H9 (cell line): Measurements from ENCODE around the gene DCST1. TPM values are rescaled to one million over a fixed set of nuclear protein-coding genes. Genes with fewer than 3 reads are reported as not detected.
A peak's percentile ranks its signal among the peaks of the same experiment; 100 is the strongest.

Source experiments
- DNase-seq: peaks from one replicate; pipeline ENCODE4 v3.0.0-alpha.2; 2017
- H2AFZ ChIP-seq: one replicate; pipeline ENCODE4 v1.6.1; 2013; ENCODE audit warnings: mild to moderate bottlenecking, low read length, control low read depth, moderate library complexity
- H2AK5ac ChIP-seq: 2 replicates; pipeline ENCODE4 v1.6.1; 2013; ENCODE audit warnings: low read length, control low read depth, mixed read lengths; ENCODE audit not compliant: insufficient read length
- H2BK120ac ChIP-seq: one replicate; pipeline ENCODE4 v1.6.1; 2013; ENCODE audit warnings: low read depth, mild to moderate bottlenecking, low read length, control low read depth, inconsistent platforms; ENCODE audit not compliant: poor library complexity, severe bottlenecking
- H2BK12ac ChIP-seq: 2 replicates; pipeline ENCODE4 v1.6.1; 2013; ENCODE audit warnings: low read length, control low read depth, mixed read lengths, low read depth; ENCODE audit not compliant: insufficient read length
- H2BK15ac ChIP-seq: 2 replicates; pipeline ENCODE4 v1.6.1; 2013; ENCODE audit warnings: low read depth, low read length, control low read depth
- H2BK20ac ChIP-seq: one replicate; pipeline ENCODE4 v1.6.1; 2013; ENCODE audit warnings: low read depth, mild to moderate bottlenecking, low read length, control low read depth, inconsistent platforms; ENCODE audit not compliant: poor library complexity, severe bottlenecking
- H2BK5ac ChIP-seq: 2 replicates; pipeline ENCODE4 v1.6.1; 2013; ENCODE audit warnings: low read length, control low read depth, mixed read lengths; ENCODE audit not compliant: insufficient read length
- H3K14ac ChIP-seq: 2 replicates; pipeline ENCODE4 v1.6.1; 2013; ENCODE audit warnings: low read length, control low read depth; ENCODE audit not compliant: insufficient read depth
- H3K18ac ChIP-seq: 2 replicates; pipeline ENCODE4 v1.6.1; 2013; ENCODE audit warnings: low read depth, mild to moderate bottlenecking, mixed read lengths, low read length, control low read depth; ENCODE audit not compliant: insufficient read length
- H3K23ac ChIP-seq: 2 replicates; pipeline ENCODE4 v1.6.1; 2013; ENCODE audit warnings: low read length, control low read depth, mixed read lengths, low read depth; ENCODE audit not compliant: insufficient read length
- H3K23me2 ChIP-seq: 2 replicates; pipeline ENCODE4 v1.6.1; 2013; ENCODE audit warnings: low read depth, mild to moderate bottlenecking, mixed read lengths, low read length, control low read depth; ENCODE audit not compliant: insufficient read length, poor library complexity, severe bottlenecking
- H3K27ac ChIP-seq: 2 replicates; pipeline ENCODE4 v1.5.1; 2013; ENCODE audit warnings: low read length, control low read depth, mixed read lengths, low read depth; ENCODE audit not compliant: insufficient read length
- H3K27me3 ChIP-seq: 2 replicates; pipeline ENCODE4 v1.6.1; 2013; ENCODE audit warnings: low read length, control low read depth, inconsistent platforms; ENCODE audit not compliant: insufficient read depth
- H3K4ac ChIP-seq: 2 replicates; pipeline ENCODE4 v1.6.1; 2013; ENCODE audit warnings: low read depth, mild to moderate bottlenecking, control low read depth, inconsistent platforms, low read length, moderate library complexity
- H3K4me1 ChIP-seq: 2 replicates; pipeline ENCODE4 v1.6.1; 2013; ENCODE audit warnings: low read length, control low read depth, inconsistent platforms; ENCODE audit not compliant: insufficient read depth
- H3K4me2 ChIP-seq: 2 replicates; pipeline ENCODE4 v1.6.1; 2013; ENCODE audit warnings: low read length, control low read depth, mixed read lengths; ENCODE audit not compliant: insufficient read length, insufficient read depth
- H3K56ac ChIP-seq: 2 replicates; pipeline ENCODE4 v1.6.1; 2013; ENCODE audit warnings: low read depth, mild to moderate bottlenecking, mixed read lengths, low read length, control low read depth; ENCODE audit not compliant: insufficient read length
- H3K79me1 ChIP-seq: 2 replicates; pipeline ENCODE4 v1.6.1; 2013; ENCODE audit warnings: low read depth, mild to moderate bottlenecking, moderate library complexity, low read length, control low read depth, inconsistent platforms; ENCODE audit not compliant: insufficient read depth, poor library complexity, severe bottlenecking
- H3K79me2 ChIP-seq: 2 replicates; pipeline ENCODE4 v1.6.1; 2013; ENCODE audit warnings: low read length, control low read depth, inconsistent platforms; ENCODE audit not compliant: insufficient read depth
- H3K9ac ChIP-seq: 2 replicates; pipeline ENCODE4 v1.6.1; 2013; ENCODE audit warnings: low read length, control low read depth, mixed read lengths; ENCODE audit not compliant: insufficient read length; ENCODE audit errors: extremely low read depth
- H3K9me3 ChIP-seq: one replicate; pipeline ENCODE4 v1.6.1; 2013; ENCODE audit warnings: low read depth, low read length, inconsistent platforms; ENCODE audit not compliant: control insufficient read depth
- H3T11ph ChIP-seq: one replicate; pipeline ENCODE4 v1.6.1; 2013; ENCODE audit warnings: mild to moderate bottlenecking, low read length, control low read depth, inconsistent platforms
- H4K20me1 ChIP-seq: one replicate; pipeline ENCODE4 v1.6.1; 2013; ENCODE audit not compliant: control insufficient read depth, insufficient read length, insufficient read depth
- H4K5ac ChIP-seq: 2 replicates; pipeline ENCODE4 v1.6.1; 2013; ENCODE audit warnings: low read depth, mild to moderate bottlenecking, mixed read lengths, low read length, control low read depth; ENCODE audit not compliant: insufficient read length
- H4K8ac ChIP-seq: replicated peaks from 2 replicates; pipeline ENCODE4 v1.6.1; 2013; ENCODE audit warnings: low read length, control low read depth, mixed read lengths, low read depth; ENCODE audit not compliant: insufficient read length
- H4K91ac ChIP-seq: 2 replicates; pipeline ENCODE4 v1.6.1; 2013; ENCODE audit warnings: low read depth, mild to moderate bottlenecking, moderate library complexity, mixed read lengths, low read length, control low read depth; ENCODE audit not compliant: insufficient read length
- H3K27ac Mint-ChIP-seq, 3 experiments: 2 replicates in 2 of 3; 3 replicates in 1 of 3; pipeline ENCODE4 v1.8.0; 2020 to 2021; ENCODE audit warnings: mixed read lengths in 3 of 3, mild to moderate bottlenecking in 1 of 3, moderate library complexity in 1 of 3
- H3K27me3 Mint-ChIP-seq: 2 replicates; pipeline ENCODE4 v1.8.0; 2021; ENCODE audit warnings: low read depth, mild to moderate bottlenecking, moderate library complexity, mixed read lengths
- H3K36me3 Mint-ChIP-seq, 3 experiments: 2 replicates in 2 of 3; 3 replicates in 1 of 3; pipeline ENCODE4 v1.8.0; 2020 to 2021; ENCODE audit warnings: low read depth in 3 of 3, mixed read lengths in 3 of 3; ENCODE audit not compliant: insufficient read depth in 1 of 3
- H3K4me1 Mint-ChIP-seq, 2 experiments: 2 replicates each; pipeline ENCODE4 v1.8.0; 2020; ENCODE audit warnings: mixed read lengths in 2 of 2
- H3K4me3 Mint-ChIP-seq, 2 experiments: 2 replicates in 1 of 2; 3 replicates in 1 of 2; pipeline ENCODE4 v1.8.0; 2020 to 2021; ENCODE audit warnings: mild to moderate bottlenecking in 2 of 2, mixed read lengths in 2 of 2, moderate library complexity in 1 of 2
- H3K9me3 Mint-ChIP-seq, 2 experiments: 2 replicates in 1 of 2; 3 replicates in 1 of 2; pipeline ENCODE4 v1.8.0; 2020; ENCODE audit warnings: mild to moderate bottlenecking in 2 of 2, mixed read lengths in 2 of 2, moderate library complexity in 1 of 2
- WGBS: extraction: QIAGEN DNeasy Blood & Tissue Kit; methylation state at CpG from one replicate; pipeline ENCODE4 v1.1.7; 2013; ENCODE audit warnings: missing lambda C conversion rate, low lambda C conversion rate, mixed read lengths; ENCODE audit not compliant: insufficient read length; ENCODE audit errors: extremely low coverage; 5-methylcytosine and 5-hydroxymethylcytosine counted together
- total RNA-seq: library from RNA; stranded (reverse); gene quantifications from 2 replicates; pipeline ENCODE4 v1.2.1, GENCODE V29; 2021
- TF ChIP-seq, protein P1 (sequence below): fragments of 200-600 bp; sonication (generic); conservative IDR thresholded peaks from 3 replicates; pipeline ENCODE4 v1.8.0; 2021; ENCODE audit warnings: antibody characterized with exemption, mild to moderate bottlenecking

DCST1 gene
- total RNA-seq, 1 experiment from 2014 or later: not detected

DNA sequence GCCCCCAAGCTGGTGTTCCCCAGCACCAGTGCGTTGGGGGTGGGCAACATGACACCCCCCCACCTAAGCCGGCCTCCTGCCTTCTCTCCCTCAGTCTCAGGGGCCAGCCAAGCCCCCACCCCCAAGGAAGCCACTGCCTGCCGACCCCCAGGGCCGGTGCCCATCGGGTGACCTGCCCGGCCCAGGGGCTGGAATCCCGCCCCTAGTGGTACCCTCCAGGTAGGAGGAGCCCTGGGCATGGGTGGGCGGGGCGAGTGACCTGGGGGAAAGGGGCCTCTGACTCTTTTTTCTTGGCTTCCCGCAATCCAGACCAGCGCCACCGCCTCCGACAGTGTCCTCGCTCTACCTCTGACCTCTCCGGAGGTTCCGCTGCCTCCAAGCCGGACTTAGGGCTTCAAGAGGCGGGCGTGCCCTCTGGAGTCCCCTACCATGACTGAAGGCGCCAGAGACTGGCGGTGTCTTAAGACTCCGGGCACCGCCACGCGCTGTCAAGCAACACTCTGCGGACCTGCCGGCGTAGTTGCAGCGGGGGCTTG is 28.6 kb downstream of the DCST1 start:
- H3K27ac Mint-ChIP-seq: no peak overlapping the region; a peak in 1 of 7 replicates
- Histone ChIP-seq H4K91ac (no peak overlapping the region), H3K18ac (no peak overlapping the region), H3K9ac (no peak overlapping the region), H3K79me2 (no peaks in the 10 kb centered on the region; the same call in 1 of the 2 replicates), H3T11ph (no peak overlapping the region), H3K27ac (no peak overlapping the region), H2BK12ac (no peak overlapping the region), H4K8ac (no peak overlapping the region), H3K79me1 (no peaks in the 10 kb centered on the region), H3K23me2 (peaks cover 17% of the 10 kb centered on the region), H3K4me2 (peak overlapping the region; percentile 82), H4K5ac (no peak overlapping the region), H3K27me3 (no peaks in the 10 kb centered on the region), H2BK120ac (no peak overlapping the region), H2BK5ac (no peak overlapping the region), H2AK5ac (no peak overlapping the region), H3K4me1 (peaks cover 3% of the 10 kb centered on the region; the same call in 1 of the 2 replicates), H4K20me1 (no peaks in the 10 kb centered on the region), H2AFZ (no peak overlapping the region), H3K14ac (no peak overlapping the region), H3K56ac (no peak overlapping the region), H3K4ac (no peak overlapping the region), H2BK15ac (no peak overlapping the region), H3K23ac (no peak overlapping the region), H3K9me3 (no peaks in the 10 kb centered on the region), H2BK20ac (no peak overlapping the region)
- TF ChIP-seq, protein P1, sequence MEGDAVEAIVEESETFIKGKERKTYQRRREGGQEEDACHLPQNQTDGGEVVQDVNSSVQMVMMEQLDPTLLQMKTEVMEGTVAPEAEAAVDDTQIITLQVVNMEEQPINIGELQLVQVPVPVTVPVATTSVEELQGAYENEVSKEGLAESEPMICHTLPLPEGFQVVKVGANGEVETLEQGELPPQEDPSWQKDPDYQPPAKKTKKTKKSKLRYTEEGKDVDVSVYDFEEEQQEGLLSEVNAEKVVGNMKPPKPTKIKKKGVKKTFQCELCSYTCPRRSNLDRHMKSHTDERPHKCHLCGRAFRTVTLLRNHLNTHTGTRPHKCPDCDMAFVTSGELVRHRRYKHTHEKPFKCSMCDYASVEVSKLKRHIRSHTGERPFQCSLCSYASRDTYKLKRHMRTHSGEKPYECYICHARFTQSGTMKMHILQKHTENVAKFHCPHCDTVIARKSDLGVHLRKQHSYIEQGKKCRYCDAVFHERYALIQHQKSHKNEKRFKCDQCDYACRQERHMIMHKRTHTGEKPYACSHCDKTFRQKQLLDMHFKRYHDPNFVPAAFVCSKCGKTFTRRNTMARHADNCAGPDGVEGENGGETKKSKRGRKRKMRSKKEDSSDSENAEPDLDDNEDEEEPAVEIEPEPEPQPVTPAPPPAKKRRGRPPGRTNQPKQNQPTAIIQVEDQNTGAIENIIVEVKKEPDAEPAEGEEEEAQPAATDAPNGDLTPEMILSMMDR: no peak; the same call in 2 of the 3 replicates
- DNase-seq: peak; percentile 80
- H3K27me3 Mint-ChIP-seq: peaks cover 2% of the 10 kb centered on the region
- peaks cover 7 to 21% (median 18%) of the 10 kb centered on the region in 3 experiments; a peak in 6 of 7 replicates for H3K36me3 Mint-ChIP-seq
- no peaks in the 10 kb centered on the region; a peak in 1 of 5 replicates for H3K9me3 Mint-ChIP-seq
- WGBS: no CpG with 5 or more reads among the region's 29 CpGs
- peaks cover 16 to 26% of the 10 kb centered on the region in 2 experiments for H3K4me1 Mint-ChIP-seq
- H3K4me3 Mint-ChIP-seq: peak overlapping the region; percentile 66 to 85
